OCI-LY3 (cell line): ENCODE results near the gene TAT.
"Not testable (repeated sequence)": the region's sequence is repeated elsewhere in the genome, so short reads cannot be mapped to it uniquely, and the experiment has no call there.

Experiments
- H2AFZ ChIP-seq: fragments of 200-600, 300-600 bp; shearing (Covaris generic); 2 replicates; pipeline ENCODE4 v1.6.0; 2014; ENCODE audit warnings: antibody characterized with exemption, low read depth, low read length
- H3K27ac ChIP-seq: fragments of 200-600, 300-600 bp; sonication (generic); 2 replicates; pipeline ENCODE4 v1.5.1; 2014; ENCODE audit warnings: mild to moderate bottlenecking, low read length, moderate library complexity, mixed read lengths
- H3K27me3 ChIP-seq: fragments of 200-600, 300-600 bp; sonication (generic); 2 replicates; pipeline ENCODE4 v1.6.1; 2014; ENCODE audit warnings: low read depth, low read length, mixed read lengths
- H3K36me3 ChIP-seq: fragments of 200-600, 300-600 bp; sonication (generic); replicated peaks from 2 replicates; pipeline ENCODE3; 2014; ENCODE audit warnings: low read depth, low read length, mixed read lengths
- H3K4me1 ChIP-seq: fragments of 300-600, 200-600 bp; sonication (generic); 2 replicates; pipeline ENCODE4 v1.6.1; 2014; ENCODE audit warnings: low read length, mixed read lengths
- H3K4me2 ChIP-seq: fragments of 200-600, 300-600 bp; sonication (generic); 2 replicates; pipeline ENCODE4 v1.6.1; 2014; ENCODE audit warnings: low read length, mixed read lengths
- H3K4me3 ChIP-seq: fragments of 300-600, 200-600 bp; sonication (generic); 2 replicates; pipeline ENCODE4 v1.5.1; 2014; ENCODE audit warnings: antibody characterized with exemption, mild to moderate bottlenecking, low read length, moderate library complexity
- H3K79me2 ChIP-seq: fragments of 300-600, 200-600 bp; shearing (Covaris generic); 2 replicates; pipeline ENCODE4 v1.6.1; 2014; ENCODE audit warnings: mild to moderate bottlenecking, low read length, mixed read lengths
- H3K9ac ChIP-seq: fragments of 300-600, 200-600 bp; shearing (Covaris generic); 2 replicates; pipeline ENCODE4 v1.6.0; 2014; ENCODE audit warnings: mild to moderate bottlenecking, low read length, moderate library complexity
- H3K9me3 ChIP-seq: fragments of 200-600, 300-600 bp; shearing (Covaris generic); 2 replicates; pipeline ENCODE4 v1.6.1; 2014; ENCODE audit warnings: low read length, mixed read lengths; ENCODE audit not compliant: insufficient read depth
- H4K20me1 ChIP-seq: fragments of 200-600, 300-600 bp; sonication (generic); 2 replicates; pipeline ENCODE4 v1.6.1; 2016; ENCODE audit warnings: low read length, mixed read lengths; ENCODE audit not compliant: insufficient read depth
- CTCF ChIP-seq: fragments of 200-600, 300-600 bp; sonication (generic); IDR thresholded peaks from 2 replicates; pipeline ENCODE4 v1.5.1; 2014; ENCODE audit warnings: antibody characterized with exemption, low read length, low read depth
- EZH2phosphoT487 ChIP-seq: fragments of 200-600 bp; shearing (Covaris generic); IDR thresholded peaks from 2 replicates; pipeline ENCODE4 v1.6.1; 2018; ENCODE audit warnings: antibody characterized with exemption, mixed run types, low read depth

The TAT gene

GRCh38 chr16:71562552-71562951 is 14.3 kb downstream of the TAT start:
- no peaks in the 10 kb centered on the region for H3K36me3 ChIP-seq
- no peak overlapping the region for H3K4me3 ChIP-seq
- no peak overlapping the region for H3K9ac ChIP-seq
- H4K20me1 ChIP-seq, result no peaks in the 10 kb centered on the region
- no peaks in the 10 kb centered on the region for H3K27me3 ChIP-seq
- H3K4me2 ChIP-seq, result no peak overlapping the region
- TF ChIP-seq CTCF, result no peak
- TF ChIP-seq EZH2phosphoT487, result no peak
- H2AFZ ChIP-seq, result no peak overlapping the region
- no peaks in the 10 kb centered on the region for H3K79me2 ChIP-seq
- no peak overlapping the region for H3K27ac ChIP-seq
- H3K4me1 ChIP-seq, result peaks cover 24% of the 10 kb centered on the region
- no peaks in the 10 kb centered on the region for H3K9me3 ChIP-seq

DNA sequence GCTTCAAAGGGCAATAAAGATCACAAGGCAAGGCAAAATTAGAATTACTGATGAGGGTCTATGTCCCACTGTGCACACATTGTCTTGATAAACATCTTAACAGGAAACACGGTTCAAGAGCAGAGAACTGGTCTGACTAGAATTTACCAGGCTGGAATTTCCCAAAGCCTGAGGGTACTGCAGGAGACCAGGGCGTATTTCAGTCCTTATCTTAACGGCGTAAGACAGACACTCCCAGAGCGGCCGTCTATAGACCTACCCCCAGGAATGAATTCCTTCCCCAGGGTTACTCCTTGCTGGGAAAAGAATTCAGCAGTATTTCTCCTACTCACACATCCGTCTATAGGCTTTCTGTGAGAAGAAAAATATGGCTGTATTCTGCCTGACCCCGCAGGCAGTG is 15.0 kb downstream of the TAT start:
- not testable (repeated sequence) for H3K4me3 ChIP-seq, H4K20me1 ChIP-seq, H3K79me2 ChIP-seq, H3K9ac ChIP-seq, H3K9me3 ChIP-seq, H3K4me2 ChIP-seq, H3K36me3 ChIP-seq, H3K27ac ChIP-seq, H3K27me3 ChIP-seq, H2AFZ ChIP-seq
- H3K4me1 ChIP-seq, result peaks cover 24% of the 10 kb centered on the region

- H3K9ac ChIP-seq, result no peak overlapping the region
- TF ChIP-seq EZH2phosphoT487 (no peak), CTCF (no peak)
- no peaks in the 10 kb centered on the region for H3K27me3 ChIP-seq
- no peak overlapping the region for H2AFZ ChIP-seq
- no peaks in the 10 kb centered on the region for H4K20me1 ChIP-seq
- H3K4me2 ChIP-seq, result no peak overlapping the region
- peaks cover 12% of the 10 kb centered on the region for H3K4me1 ChIP-seq
- H3K36me3 ChIP-seq, result no peaks in the 10 kb centered on the region
- no peaks in the 10 kb centered on the region for H3K79me2 ChIP-seq
- no peaks in the 10 kb centered on the region for H3K9me3 ChIP-seq
- H3K4me3 ChIP-seq, result no peak overlapping the region
- no peak overlapping the region for H3K27ac ChIP-seq
Observed at GRCh38 chr16:71559855-71560254, 17.0 kb downstream of the TAT start.

DNA sequence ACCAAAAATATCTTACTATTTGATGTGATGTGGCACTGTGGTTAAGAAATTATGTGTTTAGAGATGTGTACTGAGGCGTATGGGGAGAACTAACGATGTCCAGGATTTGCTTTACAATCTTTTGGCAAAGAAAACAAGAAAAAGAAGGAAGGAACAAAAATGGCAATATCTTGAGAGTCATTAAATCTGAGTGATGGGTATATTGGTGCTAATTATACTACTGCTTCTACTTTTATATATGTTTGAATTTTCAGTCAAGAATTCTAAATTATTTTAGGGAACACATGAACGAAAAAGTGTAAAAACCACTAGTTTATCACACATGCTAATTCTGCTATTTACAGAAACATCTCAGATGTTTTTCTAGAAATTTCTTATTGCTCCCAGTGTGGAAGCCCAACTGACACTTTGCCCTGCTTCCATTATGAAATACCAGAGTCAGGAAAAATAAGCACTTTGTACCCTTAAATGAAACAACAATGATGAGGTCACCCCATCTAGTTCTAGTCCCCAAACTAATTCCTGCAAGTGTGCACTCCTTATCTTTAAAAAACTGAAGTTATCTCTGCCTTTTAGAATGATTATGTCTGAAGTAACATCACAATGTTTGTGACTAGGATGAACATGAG is 18.8 kb downstream of the TAT start:
- H3K36me3 ChIP-seq, result no peaks in the 10 kb centered on the region
- no peaks in the 10 kb centered on the region for H4K20me1 ChIP-seq
- no peak overlapping the region for H3K9ac ChIP-seq
- peaks cover 3% of the 10 kb centered on the region for H3K4me1 ChIP-seq
- no peaks in the 10 kb centered on the region for H3K27me3 ChIP-seq
- H2AFZ ChIP-seq, result no peak overlapping the region
- H3K9me3 ChIP-seq, result no peaks in the 10 kb centered on the region
- H3K4me2 ChIP-seq, result no peak overlapping the region
- no peaks in the 10 kb centered on the region for H3K79me2 ChIP-seq
- no peak overlapping the region for H3K4me3 ChIP-seq
- TF ChIP-seq EZH2phosphoT487 (no peak), CTCF (no peak)
- no peak overlapping the region for H3K27ac ChIP-seq
